ENCODE data around the gene ABHD12B.
"Not testable (repeated sequence)": the region's sequence is repeated elsewhere in the genome, so short reads cannot be mapped to it uniquely, and the experiment has no call there.

ABHD12B gene

GRCh38 chr14:50892255-50892654 lies 20.4 kb downstream of the ABHD12B start:
- Histone ChIP-seq H3K9me3 (ENCODE audit: control insufficient read depth, insufficient read depth, low read length) (no peaks in the 10 kb centered on the region), H3K27me3 (ENCODE audit: control insufficient read depth, insufficient read depth, low read length) (no peaks in the 10 kb centered on the region), H3K36me3 (ENCODE audit: control insufficient read depth, insufficient read depth, low read length) (no peaks in the 10 kb centered on the region), H3K4me3 (ENCODE audit: low read length) (no peak overlapping the region), H3K27ac (ENCODE audit: low read length) (no peak overlapping the region), H3K4me1 (ENCODE audit: control insufficient read depth, insufficient read depth, low read length) (peaks cover 1% of the 10 kb centered on the region; the same call in 1 of the 2 replicates)
- no CpG with 5 or more reads among the region's 5 CpGs for WGBS (ENCODE audit: insufficient coverage, insufficient read length)
- no peak for DNase-seq (ENCODE audit: low read depth, low spot score)

- DNase-seq (ENCODE audit: low read depth, low spot score); H3K36me3 ChIP-seq (ENCODE audit: control insufficient read depth, insufficient read depth, low read length); H3K9me3 ChIP-seq (ENCODE audit: control insufficient read depth, insufficient read depth, low read length); H3K4me1 ChIP-seq (ENCODE audit: control insufficient read depth, insufficient read depth, low read length); H3K27ac ChIP-seq (ENCODE audit: low read length); H3K4me3 ChIP-seq (ENCODE audit: low read length); H3K27me3 ChIP-seq (ENCODE audit: control insufficient read depth, insufficient read depth, low read length): not testable (repeated sequence)
- WGBS (ENCODE audit: insufficient coverage, insufficient read length), result no CpG with 5 or more reads among the region's 7 CpGs
Measured at GRCh38 chr14:50896421-50896820, 24.6 kb downstream of the ABHD12B start.

- not testable (repeated sequence) for H3K27ac ChIP-seq (ENCODE audit: low read length); DNase-seq (ENCODE audit: low read depth, low spot score); H3K4me1 ChIP-seq (ENCODE audit: control insufficient read depth, insufficient read depth, low read length); H3K4me3 ChIP-seq (ENCODE audit: low read length); H3K36me3 ChIP-seq (ENCODE audit: control insufficient read depth, insufficient read depth, low read length); H3K9me3 ChIP-seq (ENCODE audit: control insufficient read depth, insufficient read depth, low read length); H3K27me3 ChIP-seq (ENCODE audit: control insufficient read depth, insufficient read depth, low read length)
- no CpG with 5 or more reads among the region's 1 CpG for WGBS (ENCODE audit: insufficient coverage, insufficient read length)
Measured at GRCh38 chr14:50897005-50897404, 25.2 kb downstream of the ABHD12B start.

- no peaks in the 10 kb centered on the region for H3K36me3 ChIP-seq (ENCODE audit: control insufficient read depth, insufficient read depth, low read length)
- no peak for DNase-seq (ENCODE audit: low read depth, low spot score)
- H3K27ac ChIP-seq (ENCODE audit: low read length), result peak overlapping the region; percentile 98
- no peaks in the 10 kb centered on the region for H3K27me3 ChIP-seq (ENCODE audit: control insufficient read depth, insufficient read depth, low read length)
- H3K9me3 ChIP-seq (ENCODE audit: control insufficient read depth, insufficient read depth, low read length), result no peaks in the 10 kb centered on the region
- peaks cover 3% of the 10 kb centered on the region; the same call in 1 of the 2 replicates for H3K4me1 ChIP-seq (ENCODE audit: control insufficient read depth, insufficient read depth, low read length)
- H3K4me3 ChIP-seq (ENCODE audit: low read length), result no peak overlapping the region
- WGBS (ENCODE audit: insufficient coverage, insufficient read length), result no CpG with 5 or more reads among the region's 6 CpGs
Measured at GRCh38 chr14:50897658-50898175, 25.9 kb downstream of the ABHD12B start.

GRCh38 chr14:50901361-50901760 lies 29.5 kb downstream of the ABHD12B start:
- Histone ChIP-seq H3K27me3 (ENCODE audit: control insufficient read depth, insufficient read depth, low read length) (no peaks in the 10 kb centered on the region), H3K27ac (ENCODE audit: low read length) (no peak overlapping the region), H3K4me3 (ENCODE audit: low read length) (no peak overlapping the region), H3K36me3 (ENCODE audit: control insufficient read depth, insufficient read depth, low read length) (no peaks in the 10 kb centered on the region), H3K4me1 (ENCODE audit: control insufficient read depth, insufficient read depth, low read length) (peaks cover 3% of the 10 kb centered on the region; the same call in 1 of the 2 replicates), H3K9me3 (ENCODE audit: control insufficient read depth, insufficient read depth, low read length) (no peaks in the 10 kb centered on the region)
- no CpG with 5 or more reads among the region's 3 CpGs for WGBS (ENCODE audit: insufficient coverage, insufficient read length)
- no peak for DNase-seq (ENCODE audit: low read depth, low spot score)

GRCh38 chr14:50904719-50905118 lies 32.9 kb downstream of the ABHD12B start:
- Histone ChIP-seq H3K4me3 (ENCODE audit: low read length) (no peak overlapping the region), H3K36me3 (ENCODE audit: control insufficient read depth, insufficient read depth, low read length) (peaks cover 2% of the 10 kb centered on the region; the same call in 1 of the 2 replicates), H3K27me3 (ENCODE audit: control insufficient read depth, insufficient read depth, low read length) (no peaks in the 10 kb centered on the region), H3K27ac (ENCODE audit: low read length) (no peak overlapping the region), H3K9me3 (ENCODE audit: control insufficient read depth, insufficient read depth, low read length) (no peaks in the 10 kb centered on the region), H3K4me1 (ENCODE audit: control insufficient read depth, insufficient read depth, low read length) (peaks cover under 1% of the 10 kb centered on the region; the same call in 1 of the 2 replicates)
- DNase-seq (ENCODE audit: low read depth, low spot score), result no peak

- no peak for DNase-seq (ENCODE audit: low read depth, low spot score)
- no CpG with 5 or more reads among the region's 5 CpGs for WGBS (ENCODE audit: insufficient coverage, insufficient read length)
- H3K4me3 ChIP-seq (ENCODE audit: low read length), result no peak overlapping the region
- H3K36me3 ChIP-seq (ENCODE audit: control insufficient read depth, insufficient read depth, low read length), result peaks cover 2% of the 10 kb centered on the region; the same call in 1 of the 2 replicates
- H3K9me3 ChIP-seq (ENCODE audit: control insufficient read depth, insufficient read depth, low read length), result no peaks in the 10 kb centered on the region
- H3K27me3 ChIP-seq (ENCODE audit: control insufficient read depth, insufficient read depth, low read length), result no peaks in the 10 kb centered on the region
- no peak overlapping the region for H3K27ac ChIP-seq (ENCODE audit: low read length)
- peaks cover 4% of the 10 kb centered on the region for H3K4me1 ChIP-seq (ENCODE audit: control insufficient read depth, insufficient read depth, low read length)
Measured at GRCh38 chr14:50906326-50907065, 34.6 kb downstream of the ABHD12B start.

- Histone ChIP-seq H3K4me1 (ENCODE audit: control insufficient read depth, insufficient read depth, low read length) (peaks cover 4% of the 10 kb centered on the region), H3K9me3 (ENCODE audit: control insufficient read depth, insufficient read depth, low read length) (no peaks in the 10 kb centered on the region), H3K4me3 (ENCODE audit: low read length) (no peak overlapping the region), H3K27me3 (ENCODE audit: control insufficient read depth, insufficient read depth, low read length) (no peaks in the 10 kb centered on the region), H3K27ac (ENCODE audit: low read length) (no peak overlapping the region), H3K36me3 (ENCODE audit: control insufficient read depth, insufficient read depth, low read length) (peaks cover 6% of the 10 kb centered on the region; the same call in 1 of the 2 replicates)
- DNase-seq (ENCODE audit: low read depth, low spot score), result no peak
- no CpG with 5 or more reads among the region's 5 CpGs for WGBS (ENCODE audit: insufficient coverage, insufficient read length)
Measured at GRCh38 chr14:50910495-50911420, 38.9 kb downstream of the ABHD12B start.

- Histone ChIP-seq H3K9me3 (ENCODE audit: control insufficient read depth, insufficient read depth, low read length) (no peaks in the 10 kb centered on the region), H3K4me3 (ENCODE audit: low read length) (no peak overlapping the region), H3K36me3 (ENCODE audit: control insufficient read depth, insufficient read depth, low read length) (peaks cover 10% of the 10 kb centered on the region), H3K4me1 (ENCODE audit: control insufficient read depth, insufficient read depth, low read length) (no peaks in the 10 kb centered on the region), H3K27ac (ENCODE audit: low read length) (no peak overlapping the region), H3K27me3 (ENCODE audit: control insufficient read depth, insufficient read depth, low read length) (no peaks in the 10 kb centered on the region)
- no CpG with 5 or more reads among the region's 6 CpGs for WGBS (ENCODE audit: insufficient coverage, insufficient read length)
- DNase-seq (ENCODE audit: low read depth, low spot score), result no peak
Measured at GRCh38 chr14:50917449-50917848, 45.6 kb downstream of the ABHD12B start.

GRCh38 chr14:50919524-50919923 lies 47.7 kb downstream of the ABHD12B start:
- H3K27me3 ChIP-seq (ENCODE audit: control insufficient read depth, insufficient read depth, low read length); H3K4me1 ChIP-seq (ENCODE audit: control insufficient read depth, insufficient read depth, low read length); H3K27ac ChIP-seq (ENCODE audit: low read length); H3K9me3 ChIP-seq (ENCODE audit: control insufficient read depth, insufficient read depth, low read length); H3K36me3 ChIP-seq (ENCODE audit: control insufficient read depth, insufficient read depth, low read length); DNase-seq (ENCODE audit: low read depth, low spot score); H3K4me3 ChIP-seq (ENCODE audit: low read length): not testable (repeated sequence)
- WGBS (ENCODE audit: insufficient coverage, insufficient read length), result no CpG with 5 or more reads among the region's 5 CpGs

Measured in iPS DF 6.9 (cell line).